Tracheal epithelial cell (primary cell): ENCODE data around the gene CASZ1. TPM values are rescaled to one million over a fixed set of nuclear protein-coding genes. Genes with fewer than 3 reads are reported as not detected.

Source experiments
- total RNA-seq: library from RNA; depleted of rRNA; stranded (reverse); fragments of >200 nt; gene quantifications from 2 replicates; pipeline ENCODE4 v1.2.1, GENCODE V29; 2014

The CASZ1 gene, protein sequence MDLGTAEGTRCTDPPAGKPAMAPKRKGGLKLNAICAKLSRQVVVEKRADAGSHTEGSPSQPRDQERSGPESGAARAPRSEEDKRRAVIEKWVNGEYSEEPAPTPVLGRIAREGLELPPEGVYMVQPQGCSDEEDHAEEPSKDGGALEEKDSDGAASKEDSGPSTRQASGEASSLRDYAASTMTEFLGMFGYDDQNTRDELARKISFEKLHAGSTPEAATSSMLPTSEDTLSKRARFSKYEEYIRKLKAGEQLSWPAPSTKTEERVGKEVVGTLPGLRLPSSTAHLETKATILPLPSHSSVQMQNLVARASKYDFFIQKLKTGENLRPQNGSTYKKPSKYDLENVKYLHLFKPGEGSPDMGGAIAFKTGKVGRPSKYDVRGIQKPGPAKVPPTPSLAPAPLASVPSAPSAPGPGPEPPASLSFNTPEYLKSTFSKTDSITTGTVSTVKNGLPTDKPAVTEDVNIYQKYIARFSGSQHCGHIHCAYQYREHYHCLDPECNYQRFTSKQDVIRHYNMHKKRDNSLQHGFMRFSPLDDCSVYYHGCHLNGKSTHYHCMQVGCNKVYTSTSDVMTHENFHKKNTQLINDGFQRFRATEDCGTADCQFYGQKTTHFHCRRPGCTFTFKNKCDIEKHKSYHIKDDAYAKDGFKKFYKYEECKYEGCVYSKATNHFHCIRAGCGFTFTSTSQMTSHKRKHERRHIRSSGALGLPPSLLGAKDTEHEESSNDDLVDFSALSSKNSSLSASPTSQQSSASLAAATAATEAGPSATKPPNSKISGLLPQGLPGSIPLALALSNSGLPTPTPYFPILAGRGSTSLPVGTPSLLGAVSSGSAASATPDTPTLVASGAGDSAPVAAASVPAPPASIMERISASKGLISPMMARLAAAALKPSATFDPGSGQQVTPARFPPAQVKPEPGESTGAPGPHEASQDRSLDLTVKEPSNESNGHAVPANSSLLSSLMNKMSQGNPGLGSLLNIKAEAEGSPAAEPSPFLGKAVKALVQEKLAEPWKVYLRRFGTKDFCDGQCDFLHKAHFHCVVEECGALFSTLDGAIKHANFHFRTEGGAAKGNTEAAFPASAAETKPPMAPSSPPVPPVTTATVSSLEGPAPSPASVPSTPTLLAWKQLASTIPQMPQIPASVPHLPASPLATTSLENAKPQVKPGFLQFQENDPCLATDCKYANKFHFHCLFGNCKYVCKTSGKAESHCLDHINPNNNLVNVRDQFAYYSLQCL (N-terminal part only)
- total RNA-seq: 10.4 and 19.8 TPM in 2 replicates

DNA sequence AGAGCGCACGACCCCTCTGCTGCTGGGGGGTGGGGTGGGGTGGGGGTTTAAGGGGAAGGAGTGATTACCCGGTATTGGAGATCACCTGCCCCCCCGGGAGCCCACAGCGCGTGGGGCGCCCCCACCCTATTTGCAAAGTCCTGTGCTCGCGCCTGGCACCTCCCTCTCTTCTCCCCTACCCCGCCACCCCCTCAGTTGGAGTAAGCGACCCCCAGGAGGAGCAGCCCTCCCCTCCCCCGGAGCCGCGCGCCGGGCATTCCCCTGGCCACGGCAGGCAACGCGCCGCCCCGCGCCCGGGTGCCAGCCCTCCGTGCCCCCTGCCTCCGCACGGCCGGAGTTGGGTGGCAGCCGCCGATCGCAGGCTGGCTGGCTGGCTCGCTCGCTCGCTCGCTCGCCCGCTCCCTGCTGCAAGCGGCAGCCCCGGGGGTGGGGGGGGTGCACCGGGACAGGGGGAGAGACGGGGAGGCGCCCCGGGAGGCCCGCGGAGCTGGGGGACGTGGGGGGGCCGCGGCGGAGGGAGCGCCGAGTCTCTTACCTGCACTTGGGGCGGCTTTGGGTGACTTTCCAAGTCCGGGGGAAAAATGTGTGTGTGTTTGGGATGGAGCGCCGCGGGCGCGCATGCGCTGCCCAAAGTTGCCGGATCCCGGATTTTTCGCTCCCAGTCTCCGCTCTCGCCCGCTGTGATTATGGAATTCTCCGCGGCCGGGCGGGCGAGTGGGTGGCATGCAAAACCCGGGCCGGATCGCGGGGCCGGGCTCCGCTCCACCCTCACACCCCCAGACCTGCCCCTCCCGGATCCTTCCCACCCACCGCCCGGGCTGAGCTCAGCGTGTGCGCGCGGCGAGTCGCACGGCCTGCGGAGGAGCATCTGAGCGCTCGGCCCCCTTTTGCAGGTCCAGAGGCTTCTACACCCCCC is at the start of gene CASZ1:
Gene CASZ1, minus strand, starts transcription at position 618 of the 916 bp plus-strand sequence. CDS start 102,757 bp downstream, outside the sequence.

Other genes starting within 250 kb of the CASZ1 start
- gene TARDBP, start 216.0 kb upstream of the CASZ1 start, total RNA-seq: 105 and 116 TPM in 2 replicates